C4-2B (cell line): ENCODE results near the gene HCN2.

Experiments used
- CTCF ChIP-seq: fragments of 450-650 bp; conservative IDR thresholded peaks from 2 replicates; pipeline ENCODE4 v1.5.1; 2017; ENCODE audit warnings: mild to moderate bottlenecking
- ZFX ChIP-seq: fragments of 450-650 bp; IDR thresholded peaks from 2 replicates; pipeline ENCODE4 v1.6.1; 2017

- TF ChIP-seq CTCF (no peak), ZFX (no peak)
Measured at GRCh38 chr19:592101-592500, 2.4 kb downstream of the HCN2 start.
